Activated T-helper 1 cell treated with anti-CD3 and anti-CD28 coated beads, Interleukin-2, amount 50 U/mL, for 16 hours (primary cell): ENCODE results near the gene LGALS3BP.
"Not testable (repeated sequence)": the region's sequence is repeated elsewhere in the genome, so short reads cannot be mapped to it uniquely, and the experiment has no call there.

Source experiments
- DNase-seq, 2 donors: peaks; one replicate each; pipeline ENCODE4 v3.0.0-alpha.2; 2020; ENCODE audit warnings: low read depth in 1 of 2, low spot score in 1 of 2

LGALS3BP gene, protein sequence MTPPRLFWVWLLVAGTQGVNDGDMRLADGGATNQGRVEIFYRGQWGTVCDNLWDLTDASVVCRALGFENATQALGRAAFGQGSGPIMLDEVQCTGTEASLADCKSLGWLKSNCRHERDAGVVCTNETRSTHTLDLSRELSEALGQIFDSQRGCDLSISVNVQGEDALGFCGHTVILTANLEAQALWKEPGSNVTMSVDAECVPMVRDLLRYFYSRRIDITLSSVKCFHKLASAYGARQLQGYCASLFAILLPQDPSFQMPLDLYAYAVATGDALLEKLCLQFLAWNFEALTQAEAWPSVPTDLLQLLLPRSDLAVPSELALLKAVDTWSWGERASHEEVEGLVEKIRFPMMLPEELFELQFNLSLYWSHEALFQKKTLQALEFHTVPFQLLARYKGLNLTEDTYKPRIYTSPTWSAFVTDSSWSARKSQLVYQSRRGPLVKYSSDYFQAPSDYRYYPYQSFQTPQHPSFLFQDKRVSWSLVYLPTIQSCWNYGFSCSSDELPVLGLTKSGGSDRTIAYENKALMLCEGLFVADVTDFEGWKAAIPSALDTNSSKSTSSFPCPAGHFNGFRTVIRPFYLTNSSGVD

DNA sequence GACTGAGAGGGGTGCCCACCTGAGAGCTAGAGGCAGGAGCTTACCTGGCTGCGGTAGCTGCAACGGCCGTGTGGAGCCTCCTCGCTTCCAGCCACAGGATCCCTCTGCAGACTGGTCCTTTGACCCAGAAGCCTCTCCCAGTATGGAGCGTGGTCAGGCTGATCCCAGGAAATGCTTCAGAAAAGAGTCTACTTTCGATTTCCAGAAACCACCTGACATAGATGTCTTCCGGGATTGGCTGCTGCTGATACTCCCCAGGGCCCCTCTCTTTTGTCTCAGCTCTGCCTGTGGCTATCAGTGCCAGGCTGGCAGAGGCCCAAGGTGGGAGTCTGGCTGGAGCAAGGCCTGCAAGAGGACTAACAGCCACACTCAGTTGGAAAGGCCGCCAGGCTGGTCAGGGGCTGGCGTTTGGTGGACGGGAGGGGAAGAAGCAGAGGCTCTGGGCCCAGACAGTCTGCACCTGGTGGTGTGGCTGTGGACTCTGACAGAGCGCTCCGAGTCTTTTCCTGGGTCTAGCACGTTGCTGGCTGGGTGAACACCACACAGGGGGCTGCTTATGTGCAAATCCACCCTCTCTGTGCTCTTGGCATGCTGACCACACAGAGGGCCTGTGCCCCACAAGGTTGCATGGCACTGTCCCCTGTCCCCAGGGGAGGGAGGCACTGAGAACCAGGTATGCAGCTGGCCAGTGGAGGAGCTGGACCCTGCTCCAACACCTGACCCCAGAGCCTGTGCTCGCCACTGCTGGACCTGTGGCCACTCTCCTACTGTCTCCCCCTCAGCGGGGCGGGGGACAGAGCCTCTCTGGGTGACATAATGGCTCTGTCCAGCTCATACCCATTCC is at the start of gene LGALS3BP:
LGALS3BP (minus strand) TSS at position 144 of the 844 bp plus-strand sequence. CDS start 2,732 bp downstream, outside the sequence.
- DNase-seq: no peak

DNA sequence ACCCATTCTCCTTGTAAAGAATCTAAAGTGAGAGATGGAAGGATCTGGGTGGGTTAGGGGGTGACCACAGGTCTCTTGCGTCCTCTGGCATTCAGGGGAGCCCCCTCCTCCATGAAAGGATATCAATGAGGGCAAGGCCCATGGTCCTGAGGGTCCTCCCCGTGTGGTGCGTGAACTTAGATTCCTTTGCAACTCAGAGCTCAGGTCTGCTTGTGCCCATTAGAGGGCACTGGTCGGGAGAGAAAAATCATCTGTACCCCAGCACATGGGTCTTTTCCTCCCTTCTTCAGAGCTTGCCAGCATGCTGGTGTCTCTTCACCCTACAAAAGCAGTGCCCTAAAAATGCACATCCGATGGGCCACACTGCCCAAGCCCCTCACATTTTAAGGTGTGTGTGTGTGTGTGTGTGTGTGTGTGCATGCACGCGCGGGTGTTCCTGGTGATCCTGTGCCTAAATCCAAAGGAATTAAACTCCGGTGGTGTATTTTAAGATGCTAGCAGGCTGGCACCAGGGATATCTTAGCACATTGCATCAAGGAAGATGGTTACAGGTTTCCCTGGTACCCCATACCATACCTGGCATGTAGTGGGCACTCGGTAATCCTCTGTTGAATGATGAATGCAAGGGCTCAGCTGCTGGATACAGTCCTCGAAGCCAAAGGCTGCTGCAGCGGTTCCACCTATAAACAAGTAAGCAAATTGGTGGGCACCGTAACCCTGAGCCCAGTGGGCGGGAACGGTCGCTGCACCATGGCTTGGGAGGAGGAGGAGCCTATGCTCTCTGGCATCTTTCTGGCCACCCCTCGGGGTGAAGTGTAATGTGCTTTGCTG is 49.0 kb upstream of the LGALS3BP start:
- no peak for DNase-seq

DNA sequence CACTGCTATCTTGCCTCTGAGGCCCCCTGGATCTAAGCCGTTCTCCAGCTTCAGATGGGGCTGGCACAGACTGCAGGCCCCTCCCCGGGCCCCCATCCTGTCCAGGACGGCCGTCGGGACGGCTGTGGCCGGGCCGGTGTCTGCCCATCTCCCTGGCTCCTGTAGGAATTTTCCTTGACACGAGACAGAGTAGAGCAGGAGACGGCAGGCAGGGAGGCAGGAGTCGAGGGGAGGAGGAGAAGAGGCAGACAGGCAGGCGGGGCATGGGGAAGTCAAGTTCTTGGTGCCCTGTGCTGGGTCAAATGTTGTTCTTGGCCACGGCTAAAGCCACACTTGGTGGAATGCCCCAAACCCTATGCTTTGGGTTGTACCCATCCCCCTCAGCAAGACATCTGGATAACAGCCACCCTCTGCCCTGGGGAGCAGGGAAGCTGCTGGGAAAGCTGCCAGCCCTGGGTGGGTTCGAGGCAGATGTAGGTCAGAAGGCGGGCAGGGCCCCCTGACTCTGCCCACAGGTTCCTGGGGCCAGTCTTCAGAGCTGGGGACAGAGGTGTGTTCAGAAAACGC is 48.3 kb upstream of the LGALS3BP start:
- no peak for DNase-seq

DNA sequence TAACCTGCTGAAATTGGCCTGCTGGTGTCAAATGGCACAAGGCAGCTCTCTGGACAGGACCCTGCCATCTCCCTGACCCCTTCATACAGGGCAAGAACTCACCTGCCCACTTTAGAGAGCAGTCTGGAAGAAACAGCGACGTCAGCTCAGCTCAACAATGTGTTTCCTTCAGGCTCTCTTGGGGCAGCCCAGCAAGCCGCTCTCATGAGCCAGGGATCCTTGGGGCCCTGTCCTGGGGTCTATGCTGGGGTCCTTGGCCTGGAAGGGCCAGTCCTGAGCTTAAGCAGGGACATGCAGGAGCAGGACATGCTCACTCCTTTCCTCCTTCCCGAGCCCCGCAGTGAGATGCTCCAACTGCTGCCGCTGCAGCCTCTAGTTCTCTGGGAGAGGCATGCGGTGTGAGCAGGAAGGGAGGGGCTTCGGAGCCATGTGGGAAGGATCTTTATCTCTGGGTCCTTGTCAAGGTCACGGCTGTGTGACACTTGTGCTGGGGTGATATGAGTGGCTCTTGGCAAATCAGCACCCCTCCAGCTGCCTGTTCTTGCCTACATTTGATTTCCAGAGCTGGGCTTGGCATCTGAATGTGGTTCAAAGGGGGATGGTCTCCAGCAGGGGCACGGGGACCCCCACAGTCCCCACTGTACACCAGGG is 47.7 kb upstream of the LGALS3BP start:
- DNase-seq: no peak

DNA sequence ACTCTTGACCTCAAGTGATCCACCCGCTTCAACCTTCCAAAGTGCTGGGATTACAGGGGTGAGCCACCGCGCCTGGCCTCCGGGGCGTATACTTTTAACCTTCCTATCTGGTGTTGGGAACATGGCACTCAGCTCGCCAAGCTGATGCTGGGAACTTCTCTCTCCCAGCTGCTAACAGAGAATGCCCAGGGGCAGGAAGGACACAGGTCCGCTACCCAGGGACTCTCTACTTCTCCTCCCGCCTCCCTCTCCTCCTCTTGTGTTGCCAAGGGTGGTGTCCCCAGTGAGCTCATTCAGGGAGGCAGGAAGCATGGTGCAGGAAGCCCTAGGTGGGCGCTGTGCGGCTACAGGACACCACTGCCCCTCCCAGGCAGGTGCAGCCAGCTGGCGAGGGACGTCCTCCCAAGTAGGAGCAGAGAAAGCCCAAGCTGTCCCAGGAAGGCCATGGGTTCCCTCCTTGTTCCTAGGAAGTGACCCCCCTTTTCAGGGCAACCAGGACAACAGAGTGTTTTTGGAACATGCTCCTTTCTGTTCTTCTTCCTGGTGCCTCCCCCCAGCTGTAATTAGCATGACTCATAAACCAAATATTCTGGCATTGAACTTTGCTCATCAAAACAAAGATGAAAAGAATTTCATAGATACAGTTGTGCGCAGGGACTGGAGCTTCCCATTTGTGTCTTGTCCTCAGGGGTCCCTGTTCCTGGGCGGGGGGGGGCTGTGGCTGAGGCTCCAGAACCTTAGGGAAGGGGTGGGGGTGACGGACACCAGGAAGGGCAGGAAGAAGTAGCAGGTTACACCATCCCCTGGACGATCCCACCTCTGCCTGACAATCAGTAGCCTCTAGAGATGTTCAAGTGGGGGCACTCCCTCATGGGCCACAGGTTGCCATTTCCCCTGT is 46.9 kb upstream of the LGALS3BP start:
- DNase-seq: no peak

DNA sequence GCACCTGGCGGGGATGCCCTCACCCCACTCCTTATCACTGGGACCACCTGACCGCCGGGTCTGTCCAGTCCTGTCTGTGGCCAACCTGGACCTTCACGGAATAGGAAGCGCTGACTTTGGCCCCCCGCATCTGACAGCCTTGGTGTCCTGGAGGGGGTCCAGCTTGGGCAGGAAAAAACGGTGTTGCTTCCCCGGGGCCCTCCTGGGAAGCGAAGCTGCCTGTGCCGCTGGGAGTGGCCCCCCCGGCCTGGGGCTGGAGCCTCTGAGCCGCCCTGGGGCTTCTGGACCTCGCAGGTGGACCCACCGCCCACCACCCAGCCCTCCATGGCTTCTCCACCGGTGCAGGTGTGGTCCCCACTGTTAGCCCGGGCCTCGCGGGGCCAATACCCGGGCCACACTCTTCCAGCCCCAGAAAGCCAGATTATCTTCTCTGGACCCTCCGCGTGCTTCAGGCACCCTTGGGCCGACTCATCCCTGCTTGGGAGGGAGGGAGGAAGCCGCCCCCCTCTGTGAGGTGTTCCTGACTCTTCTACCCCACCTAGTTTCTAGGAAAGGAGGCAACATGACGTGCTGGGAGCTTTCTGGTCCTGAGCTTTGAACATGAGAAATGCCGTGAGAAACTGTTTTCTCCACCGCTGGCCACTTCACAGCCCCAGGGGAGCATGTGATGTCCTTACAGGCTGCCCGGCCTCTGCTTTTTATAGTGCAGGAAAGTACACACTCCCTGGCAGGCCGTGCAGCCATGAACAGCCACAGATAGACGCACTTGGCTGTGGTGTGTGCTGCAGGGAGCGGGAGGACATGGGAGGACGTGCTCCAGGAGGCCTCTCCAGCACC is 45.4 kb upstream of the LGALS3BP start:
- DNase-seq: no peak

DNA sequence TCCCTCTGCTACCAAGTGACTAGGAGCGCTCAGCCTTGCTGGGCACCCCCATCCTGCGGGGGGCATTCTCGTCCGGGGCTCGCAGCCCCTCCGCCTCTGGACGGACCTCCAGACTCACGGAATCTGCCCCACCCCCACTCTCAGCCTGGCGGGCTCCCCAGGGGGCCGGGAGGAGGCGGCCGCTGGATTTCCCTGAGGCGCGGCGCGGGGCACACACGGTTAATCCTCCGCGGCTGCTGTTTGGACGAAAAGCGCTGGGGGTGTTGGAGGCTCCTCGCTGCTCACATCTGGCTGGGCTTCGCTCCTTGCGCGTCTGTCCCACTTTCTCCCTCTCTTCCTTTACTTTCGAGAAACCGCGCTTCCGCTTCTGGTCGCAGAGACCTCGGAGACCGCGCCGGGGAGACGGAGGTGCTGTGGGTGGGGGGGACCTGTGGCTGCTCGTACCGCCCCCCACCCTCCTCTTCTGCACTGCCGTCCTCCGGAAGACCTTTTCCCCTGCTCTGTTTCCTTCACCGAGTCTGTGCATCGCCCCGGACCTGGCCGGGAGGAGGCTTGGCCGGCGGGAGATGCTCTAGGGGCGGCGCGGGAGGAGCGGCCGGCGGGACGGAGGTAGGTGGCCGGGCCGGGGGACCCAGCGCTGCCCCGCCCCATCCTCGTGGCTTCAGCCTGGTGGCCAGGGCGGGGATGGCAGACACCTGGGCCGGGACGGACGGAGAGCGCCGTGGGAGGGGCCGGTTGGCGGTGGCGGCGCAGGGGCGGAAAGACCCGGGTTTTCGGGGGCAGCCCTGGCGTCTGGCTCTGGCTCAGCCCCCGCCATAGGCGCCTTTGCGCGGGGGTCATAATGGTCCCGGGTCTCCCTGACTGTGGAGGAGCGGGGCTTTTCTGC is 44.4 kb upstream of the LGALS3BP start, which contains the start of gene C1QTNF1:
C1QTNF1 (plus strand) TSS at position 284 of the 886 bp plus-strand sequence. CDS start 19,800 bp downstream, outside the sequence.
- peak in 1 of 2 donors; percentile 27 for DNase-seq

DNA sequence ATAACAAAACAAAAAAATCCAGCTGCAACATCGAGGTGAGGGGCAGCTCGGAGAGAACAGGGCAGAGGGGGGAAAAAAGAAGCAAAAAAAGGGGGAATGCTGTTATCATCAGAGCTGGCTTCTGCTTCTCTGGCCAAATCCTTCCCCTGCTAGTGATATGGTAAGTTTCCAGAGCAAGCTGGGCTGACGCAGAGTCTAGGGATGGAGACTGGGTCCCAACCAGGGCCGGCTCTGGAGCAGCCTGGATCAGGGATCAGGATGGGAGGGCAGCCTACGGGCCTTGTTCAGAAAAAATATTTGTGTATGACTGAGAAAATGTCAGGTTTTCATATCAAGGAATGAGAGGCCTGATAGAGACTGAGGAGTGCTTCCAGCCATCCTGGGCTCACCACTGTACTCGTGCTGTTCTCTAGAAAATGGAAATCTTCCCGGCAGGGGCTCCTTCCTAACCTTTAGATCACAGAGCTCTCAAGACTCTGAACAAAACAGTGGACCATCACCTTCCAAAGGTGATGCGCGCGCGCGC is 43.5 kb upstream of the LGALS3BP start:
- DNase-seq: no peak

DNA sequence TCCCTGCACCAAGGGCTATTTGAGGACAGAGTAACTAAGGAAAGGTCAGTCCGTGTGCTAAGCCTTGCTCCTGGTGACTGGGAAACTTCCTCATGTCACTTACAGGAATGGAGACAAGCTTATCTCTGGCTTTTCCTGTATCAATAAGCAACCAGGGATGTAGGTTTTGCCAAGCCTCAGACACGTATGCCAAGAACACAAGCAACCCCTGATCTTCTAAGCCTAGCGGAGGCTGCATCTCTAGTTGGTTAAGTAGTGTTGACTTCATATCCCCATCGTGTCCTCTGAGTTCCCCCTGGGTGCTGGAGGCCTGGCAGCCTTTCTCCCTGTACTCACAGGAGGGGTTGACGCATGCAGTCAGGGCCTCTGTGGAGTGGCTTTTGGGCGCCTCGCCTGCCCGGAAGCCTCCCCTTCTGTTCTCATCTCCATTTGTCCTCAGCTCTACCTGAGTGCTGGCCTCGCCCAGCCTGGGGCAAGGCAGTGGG is 42.8 kb upstream of the LGALS3BP start:
- DNase-seq: no peak

DNA sequence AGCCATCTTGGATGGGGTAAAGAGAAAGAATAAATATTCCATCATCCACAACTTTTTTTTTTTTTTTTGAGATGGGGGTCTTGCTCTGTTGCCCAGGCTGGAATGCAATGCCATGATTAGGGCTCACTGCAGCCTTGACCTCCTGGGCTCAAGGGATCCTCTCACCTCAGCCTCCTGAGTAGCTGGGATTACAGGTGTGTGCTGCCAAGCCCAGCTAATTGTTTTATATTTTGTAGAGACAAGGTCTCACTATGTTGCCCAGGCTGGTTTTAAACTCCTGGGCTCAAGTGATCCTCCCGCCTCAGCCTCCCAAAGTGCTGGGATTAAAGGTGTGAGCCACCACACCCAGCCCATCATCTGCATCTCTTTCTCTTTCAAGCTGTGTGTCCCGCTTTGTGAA is 42.2 kb upstream of the LGALS3BP start:
- not testable (repeated sequence) for DNase-seq

DNA sequence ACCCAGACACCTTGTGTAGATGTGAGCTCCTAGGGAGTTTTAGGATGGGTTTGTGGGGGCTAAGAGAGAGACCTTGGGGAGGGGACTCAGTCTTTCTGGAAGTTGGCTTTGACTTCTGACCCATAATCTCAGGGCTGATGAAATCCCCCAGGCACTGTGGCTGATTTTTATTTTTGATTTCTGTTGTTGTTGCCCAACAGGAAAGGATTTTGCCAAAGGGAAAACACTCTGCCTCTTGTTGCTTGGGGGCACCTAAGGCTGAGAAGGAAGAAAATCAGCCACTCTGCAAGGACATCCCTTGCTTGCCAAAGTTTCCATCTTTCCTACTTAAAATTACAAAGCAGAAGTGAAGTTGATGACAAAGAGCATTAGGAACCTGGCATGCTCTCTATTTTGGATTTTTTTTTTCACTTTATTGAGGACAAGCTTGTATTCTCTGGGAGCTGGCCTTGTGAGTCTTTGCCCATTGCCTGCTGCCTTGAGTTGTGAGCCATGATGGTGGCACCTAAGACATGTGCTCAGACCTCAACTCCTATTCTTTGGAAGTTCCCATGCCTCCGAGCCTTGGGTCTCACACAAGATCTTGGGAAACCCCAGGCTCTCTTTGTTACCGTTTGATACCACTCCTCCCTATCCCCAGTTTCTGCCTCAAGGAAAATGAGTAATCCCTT is 41.0 kb upstream of the LGALS3BP start:
- DNase-seq: no peak

DNA sequence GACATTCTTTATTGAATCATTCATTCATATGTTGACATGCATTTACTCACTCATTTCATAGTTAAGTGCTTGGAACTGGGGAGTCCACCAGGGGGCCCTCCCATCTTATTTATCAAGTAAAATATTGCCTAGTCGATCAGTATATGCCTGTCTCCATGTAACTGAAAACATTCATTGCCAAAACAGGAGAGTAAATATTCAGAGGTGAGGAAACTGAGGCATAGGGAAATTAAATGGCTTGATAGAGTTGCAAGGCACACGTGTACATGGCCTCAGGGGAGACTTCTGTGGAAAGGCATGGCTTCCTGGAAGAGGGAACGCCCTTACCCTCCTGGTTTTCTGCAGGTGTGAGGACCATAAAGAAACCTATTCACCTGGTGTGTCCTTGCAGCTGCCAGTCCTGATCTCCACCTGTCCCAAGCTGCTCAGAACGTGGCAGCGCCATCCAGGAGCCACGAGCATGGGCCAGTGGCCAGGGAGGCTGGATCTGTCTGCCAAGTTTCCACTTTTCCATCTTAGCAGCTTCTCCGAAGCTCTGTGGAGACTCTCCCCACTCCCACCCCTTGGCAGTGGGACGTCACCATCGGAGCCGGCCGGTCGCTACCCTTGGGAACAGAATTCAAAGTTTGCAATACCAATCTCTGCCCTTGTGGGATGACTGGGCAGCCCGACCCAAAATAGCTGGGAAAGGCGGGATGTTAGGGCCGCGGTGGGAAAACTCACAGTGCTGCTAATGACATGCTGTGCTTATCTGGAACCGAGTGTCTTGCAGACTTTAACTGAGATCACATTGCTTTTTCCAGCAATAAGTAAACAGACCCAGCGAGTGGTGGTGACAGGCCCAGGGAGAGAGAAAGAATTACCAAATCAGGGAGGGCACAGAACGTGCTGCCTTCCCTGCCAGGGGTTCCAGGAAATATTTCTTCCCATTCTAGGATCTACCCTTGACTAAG is 40.2 kb upstream of the LGALS3BP start:
- no peak for DNase-seq

DNA sequence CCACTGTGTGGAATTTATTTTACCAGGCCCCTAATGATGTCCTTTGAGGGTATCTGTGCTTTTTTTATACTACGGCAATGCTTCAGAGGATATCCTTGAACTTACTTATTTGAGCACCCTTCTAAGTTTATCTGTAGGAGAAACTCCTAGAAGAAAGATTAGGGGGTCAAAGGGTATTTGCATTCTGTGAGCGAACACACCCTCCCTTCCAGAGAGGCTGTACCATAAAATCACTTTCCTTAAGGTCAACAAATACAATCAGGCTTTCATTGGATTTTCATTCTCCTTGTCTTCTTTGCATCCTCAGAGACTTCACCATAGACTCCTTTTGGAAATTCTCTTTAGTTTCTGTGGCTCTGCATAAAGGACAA is 39.5 kb upstream of the LGALS3BP start:
- DNase-seq: no peak

DNA sequence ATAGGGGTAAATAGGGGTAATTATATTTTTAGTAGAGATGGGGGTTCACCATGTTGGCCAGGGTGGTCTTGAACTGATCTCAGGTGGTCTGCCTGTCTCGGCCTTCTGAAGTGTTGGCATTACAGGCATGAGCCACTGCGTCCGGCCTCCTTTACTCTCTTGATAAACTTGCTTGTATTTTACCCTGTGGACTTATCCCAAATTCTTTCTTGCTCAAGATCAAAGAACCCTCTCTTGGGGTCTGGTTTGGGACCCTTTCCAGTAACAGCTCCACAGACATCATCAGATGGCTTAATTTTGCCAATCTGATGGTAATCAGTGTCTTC is 38.6 kb upstream of the LGALS3BP start:
- DNase-seq: no peak
